ENCODE measurements around the gene PCDHGC4.

PCDHGC4 gene

GRCh38 chr5:141515946-141516671 lies 31.3 kb downstream of the PCDHGC4 start:
- H3K4me3 ChIP-seq (ENCODE audit: low read depth, low read length) = no peak overlapping the region
- no peak for DNase-seq (ENCODE audit: low read depth)
- no peak for TF ChIP-seq CTCF (IDR thresholded peaks at IDR 0.05; ENCODE audit: low read depth, low read length, missing control alignments)

DNA sequence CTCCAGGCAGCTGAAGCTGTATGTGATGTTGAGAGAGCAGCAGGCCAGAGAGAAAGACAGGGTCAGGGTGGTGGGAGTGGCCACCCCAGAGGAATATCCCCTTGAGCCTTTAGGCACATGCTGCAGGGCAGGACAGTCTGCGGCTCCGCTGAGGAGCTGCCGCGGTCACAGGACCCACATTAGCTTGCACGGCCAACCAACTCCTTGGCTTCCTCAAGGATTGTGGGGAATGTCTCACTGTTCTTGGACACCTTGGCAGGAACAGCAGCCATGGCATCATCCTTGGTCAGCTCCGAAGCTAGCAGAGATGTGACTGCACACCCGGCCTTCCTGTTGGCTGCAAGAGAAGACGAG lies 31.8 kb downstream of the PCDHGC4 start:
- TF ChIP-seq CTCF (IDR thresholded peaks at IDR 0.05; ENCODE audit: low read depth, low read length, missing control alignments) = no peak
- no peak overlapping the region for H3K4me3 ChIP-seq (ENCODE audit: low read depth, low read length)
- no peak for DNase-seq (ENCODE audit: low read depth)

DNA sequence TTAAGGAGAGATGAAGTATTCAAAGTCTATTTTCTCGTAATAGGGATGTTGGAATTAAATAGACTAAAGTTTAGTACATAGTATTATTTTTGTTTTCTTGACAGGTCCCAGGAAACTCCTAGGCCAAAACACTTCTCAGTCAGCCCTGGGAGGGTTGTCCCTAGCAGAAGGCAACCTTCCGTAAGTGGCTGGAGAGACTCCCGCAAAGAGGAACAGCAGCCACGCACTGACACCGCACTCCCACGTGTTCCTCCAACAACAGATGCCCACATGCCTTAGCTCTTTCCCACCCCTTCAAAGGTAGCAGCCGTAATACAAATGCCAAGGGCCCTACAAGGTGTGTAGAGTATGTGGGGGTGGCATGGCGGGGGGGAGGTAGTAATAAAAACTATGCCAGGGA lies 32.5 kb downstream of the PCDHGC4 start:
- H3K4me3 ChIP-seq (ENCODE audit: low read depth, low read length) = no peak overlapping the region
- DNase-seq (ENCODE audit: low read depth) = no peak
- no peak for TF ChIP-seq CTCF (IDR thresholded peaks at IDR 0.05; ENCODE audit: low read depth, low read length, missing control alignments)

GRCh38 chr5:141517880-141518617 lies 33.2 kb downstream of the PCDHGC4 start:
- no peak for TF ChIP-seq CTCF (IDR thresholded peaks at IDR 0.05; ENCODE audit: low read depth, low read length, missing control alignments)
- no peak for DNase-seq (ENCODE audit: low read depth)
- H3K4me3 ChIP-seq (ENCODE audit: low read depth, low read length) = no peak overlapping the region

- TF ChIP-seq CTCF (IDR thresholded peaks at IDR 0.05; ENCODE audit: low read depth, low read length, missing control alignments) = no peak
- no peak overlapping the region for H3K4me3 ChIP-seq (ENCODE audit: low read depth, low read length)
- no peak for DNase-seq (ENCODE audit: low read depth)
Observed at GRCh38 chr5:141518618-141519015, 33.8 kb downstream of the PCDHGC4 start.

GRCh38 chr5:141519605-141520565 lies 35.1 kb downstream of the PCDHGC4 start:
- H3K4me3 ChIP-seq (ENCODE audit: low read depth, low read length) = no peak overlapping the region
- no peak for TF ChIP-seq CTCF (IDR thresholded peaks at IDR 0.05; ENCODE audit: low read depth, low read length, missing control alignments)
- no peak for DNase-seq (ENCODE audit: low read depth)

All from GM12864 (cell line).